Neutrophil (primary cell): ENCODE data around the gene NTN5.

ENCODE experiments used
- H3K27ac ChIP-seq: fragments of 200-600 bp; sonication (generic); 2 replicates; pipeline ENCODE4 v1.5.1; 2016; ENCODE audit warnings: mild to moderate bottlenecking, moderate library complexity
- H3K27me3 ChIP-seq: fragments of 200-600 bp; sonication (generic); 2 replicates; pipeline ENCODE4 v1.6.0; 2016; ENCODE audit warnings: mild to moderate bottlenecking
- H3K36me3 ChIP-seq: fragments of 200-600 bp; sonication (generic); 2 replicates; pipeline ENCODE4 v1.5.1; 2017
- H3K4me1 ChIP-seq, 2 experiments: fragments of 200-600 bp in 1 of 2; sonication (generic) in 1 of 2; 1 replicate in 1 of 2; 2 replicates in 1 of 2; pipeline versions ENCODE4 v1.5.1 to v1.6.1; 2013 to 2016; ENCODE audit warnings: low read depth in 1 of 2, low read length in 1 of 2, mild to moderate bottlenecking in 1 of 2, moderate library complexity in 1 of 2; ENCODE audit not compliant: control insufficient read depth in 1 of 2, insufficient read depth in 1 of 2
- H3K4me3 ChIP-seq, 2 experiments: fragments of 200-600 bp in 1 of 2; sonication (generic) in 1 of 2; 1 replicate in 1 of 2; 2 replicates in 1 of 2; pipeline ENCODE4 v1.5.1; 2013 to 2016; ENCODE audit warnings: low read depth in 1 of 2, low read length in 1 of 2, mild to moderate bottlenecking in 1 of 2, moderate library complexity in 1 of 2
- H3K9me3 ChIP-seq: fragments of 200-600 bp; sonication (generic); 2 replicates; pipeline ENCODE4 v1.5.1; 2016
- CTCF ChIP-seq: fragments of 200-600 bp; sonication (generic); IDR thresholded peaks from 2 replicates; pipeline ENCODE4 v1.5.1; 2016; ENCODE audit warnings: antibody characterized with exemption

Gene NTN5

GRCh38 chr19:48664476-48664875 is 8.3 kb downstream of the NTN5 start:
- Histone ChIP-seq H3K36me3 (no peaks in the 10 kb centered on the region), H3K9me3 (no peaks in the 10 kb centered on the region), H3K4me3 (no peak overlapping the region), H3K4me1 (peaks cover 0 to 14% of the 10 kb centered on the region in 2 experiments), H3K27ac (no peak overlapping the region), H3K27me3 (no peaks in the 10 kb centered on the region)
- TF ChIP-seq CTCF, result no peak

GRCh38 chr19:48663667-48664066 is 9.2 kb downstream of the NTN5 start:
- Histone ChIP-seq H3K9me3 (no peaks in the 10 kb centered on the region), H3K4me1 (peaks cover 0 to 14% of the 10 kb centered on the region in 2 experiments), H3K4me3 (no peak overlapping the region), H3K27me3 (no peaks in the 10 kb centered on the region), H3K36me3 (no peaks in the 10 kb centered on the region), H3K27ac (no peak overlapping the region)
- no peak for TF ChIP-seq CTCF

- no peaks in the 10 kb centered on the region for H3K36me3 ChIP-seq
- peaks cover 0 to 14% of the 10 kb centered on the region in 2 experiments for H3K4me1 ChIP-seq
- no peak overlapping the region for H3K4me3 ChIP-seq
- H3K27me3 ChIP-seq, result peaks cover 4% of the 10 kb centered on the region
- no peaks in the 10 kb centered on the region for H3K9me3 ChIP-seq
- H3K27ac ChIP-seq, result no peak overlapping the region
- no peak for TF ChIP-seq CTCF
These were observed 11.1 kb downstream of the NTN5 start for GRCh38 chr19:48661711-48662090.

- H3K4me1 ChIP-seq, result peaks cover 0 to 14% of the 10 kb centered on the region in 2 experiments
- peaks cover 5% of the 10 kb centered on the region for H3K27me3 ChIP-seq
- no peak for TF ChIP-seq CTCF
- no peaks in the 10 kb centered on the region for H3K36me3 ChIP-seq
- H3K9me3 ChIP-seq, result no peaks in the 10 kb centered on the region
- H3K27ac ChIP-seq, result no peak overlapping the region
- H3K4me3 ChIP-seq, result no peak overlapping the region
These were observed 11.7 kb downstream of the NTN5 start for GRCh38 chr19:48660852-48661710.

- H3K9me3 ChIP-seq, result no peaks in the 10 kb centered on the region
- no peak overlapping the region for H3K4me3 ChIP-seq
- H3K4me1 ChIP-seq, result peaks cover 0 to 14% of the 10 kb centered on the region in 2 experiments
- no peak overlapping the region for H3K27ac ChIP-seq
- TF ChIP-seq CTCF, result no peak
- peaks cover 5% of the 10 kb centered on the region for H3K27me3 ChIP-seq
- H3K36me3 ChIP-seq, result no peaks in the 10 kb centered on the region
These were observed 13.0 kb downstream of the NTN5 start for GRCh38 chr19:48659768-48660167.
